ENCODE measurements around the gene RSRC1. TPM values are rescaled to one million over a fixed set of nuclear protein-coding genes. Genes with fewer than 3 reads are reported as not detected.
"Not testable (repeated sequence)": the region's sequence is repeated elsewhere in the genome, so short reads cannot be mapped to it uniquely, and the experiment has no call there.

RSRC1 gene
- total RNA-seq, 1 donor from 2014 or later = 80.5 TPM

GRCh38 chr3:158407844-158408517 lies 298.1 kb downstream of the RSRC1 start:
- Mint-ChIP-seq H3K27me3 (ENCODE audit: insufficient read depth, low read depth) (no peaks in the 10 kb centered on the region), H3K4me1 (no peaks in the 10 kb centered on the region), H3K4me3 (no peak overlapping the region), H3K36me3 (no peaks in the 10 kb centered on the region), H3K27ac (no peak overlapping the region), H3K9me3 (no peaks in the 10 kb centered on the region)
- H3K4me2 ChIP-seq = no peak overlapping the region
- H2AFZ ChIP-seq (replicated peaks) = no peak overlapping the region
- H3K79me2 ChIP-seq (ENCODE audit: low read depth) = no peaks in the 10 kb centered on the region
- H3K36me3 ChIP-seq = no peaks in the 10 kb centered on the region
- H3K4me1 ChIP-seq = peaks cover 10% of the 10 kb centered on the region
- H3K27ac ChIP-seq = no peak overlapping the region
- no peak for DNase-seq (ENCODE audit: low spot score)
- no peaks in the 10 kb centered on the region for H3F3A ChIP-seq (ENCODE audit: low read depth)
- no peaks in the 10 kb centered on the region for H3K9me3 ChIP-seq (ENCODE audit: low read depth)
- TF ChIP-seq CTCF (IDR thresholded peaks at IDR 0.05) = no peak
- TF ChIP-seq EZH2phosphoT487 (IDR thresholded peaks at IDR 0.05) = no peak
- TF ChIP-seq EZH2 (IDR thresholded peaks at IDR 0.05) = no peak
- H3K4me3 ChIP-seq = no peak overlapping the region
- no peak overlapping the region for H3K9ac ChIP-seq
- peaks cover 4% of the 10 kb centered on the region for H4K20me1 ChIP-seq (ENCODE audit: low read depth)
- no peaks in the 10 kb centered on the region for H3K27me3 ChIP-seq

DNA sequence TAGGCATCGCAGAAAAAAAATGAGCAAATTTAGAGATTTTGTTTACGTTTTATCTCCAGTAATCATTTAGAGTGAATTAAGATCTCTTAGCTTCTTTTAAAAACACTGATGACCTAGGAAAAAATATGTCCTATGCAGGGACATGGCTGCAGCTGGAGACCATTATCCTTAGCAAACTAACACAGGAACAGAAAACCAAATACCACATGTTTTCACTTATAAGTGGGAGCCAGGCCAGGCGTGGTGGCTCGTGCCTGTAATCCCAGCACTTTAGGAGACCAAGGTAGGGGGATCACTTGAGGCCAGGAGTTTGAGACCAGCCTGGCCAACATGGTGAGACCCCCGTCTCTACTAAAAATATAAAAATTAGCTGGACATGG lies 298.6 kb downstream of the RSRC1 start:
- H3K4me2 ChIP-seq; H3K79me2 ChIP-seq (ENCODE audit: low read depth); H3K27me3 ChIP-seq; DNase-seq (ENCODE audit: low spot score); H3K9me3 ChIP-seq (ENCODE audit: low read depth); H3K27ac Mint-ChIP-seq; H2AFZ ChIP-seq (replicated peaks); H4K20me1 ChIP-seq (ENCODE audit: low read depth); H3K9me3 Mint-ChIP-seq; H3K27ac ChIP-seq; H3K36me3 ChIP-seq; H3K27me3 Mint-ChIP-seq (ENCODE audit: insufficient read depth, low read depth); H3K4me1 ChIP-seq; H3K4me3 Mint-ChIP-seq; H3K4me1 Mint-ChIP-seq; H3K4me3 ChIP-seq; H3F3A ChIP-seq (ENCODE audit: low read depth); H3K36me3 Mint-ChIP-seq; H3K9ac ChIP-seq: not testable (repeated sequence)

GRCh38 chr3:158418035-158418434 lies 308.1 kb downstream of the RSRC1 start:
- Histone ChIP-seq H4K20me1 (ENCODE audit: low read depth) (no peaks in the 10 kb centered on the region), H3K27me3 (no peaks in the 10 kb centered on the region), H3K9me3 (ENCODE audit: low read depth) (no peaks in the 10 kb centered on the region), H3K9ac (no peak overlapping the region), H3K79me2 (ENCODE audit: low read depth) (no peaks in the 10 kb centered on the region), H3K27ac (no peak overlapping the region), H3F3A (ENCODE audit: low read depth) (no peaks in the 10 kb centered on the region), H3K4me1 (no peaks in the 10 kb centered on the region), H3K4me3 (no peak overlapping the region), H3K4me2 (no peak overlapping the region), H3K36me3 (no peaks in the 10 kb centered on the region), H2AFZ (replicated peaks) (no peak overlapping the region)
- Mint-ChIP-seq H3K36me3 (no peaks in the 10 kb centered on the region), H3K4me1 (no peaks in the 10 kb centered on the region), H3K4me3 (no peak overlapping the region), H3K27me3 (ENCODE audit: insufficient read depth, low read depth) (no peaks in the 10 kb centered on the region), H3K27ac (no peak overlapping the region), H3K9me3 (no peaks in the 10 kb centered on the region)
- no peak for DNase-seq (ENCODE audit: low spot score)
- no peak for TF ChIP-seq CTCF (IDR thresholded peaks at IDR 0.05)
- no peak for TF ChIP-seq EZH2phosphoT487 (IDR thresholded peaks at IDR 0.05)

- TF ChIP-seq EZH2phosphoT487 (IDR thresholded peaks at IDR 0.05) (no peak), CTCF (IDR thresholded peaks at IDR 0.05) (no peak), EZH2 (IDR thresholded peaks at IDR 0.05) (no peak)
- no peaks in the 10 kb centered on the region for H3K4me1 Mint-ChIP-seq
- Histone ChIP-seq H3K27ac (no peak overlapping the region), H3K4me2 (no peak overlapping the region), H3K9ac (no peak overlapping the region), H2AFZ (replicated peaks) (no peak overlapping the region), H3K79me2 (ENCODE audit: low read depth) (no peaks in the 10 kb centered on the region), H4K20me1 (ENCODE audit: low read depth) (no peaks in the 10 kb centered on the region), H3K9me3 (ENCODE audit: low read depth) (no peaks in the 10 kb centered on the region), H3K4me3 (no peak overlapping the region), H3K27me3 (no peaks in the 10 kb centered on the region), H3K4me1 (no peaks in the 10 kb centered on the region), H3F3A (ENCODE audit: low read depth) (no peaks in the 10 kb centered on the region), H3K36me3 (no peaks in the 10 kb centered on the region)
- DNase-seq (ENCODE audit: low spot score) = no peak
- no peak overlapping the region for H3K27ac Mint-ChIP-seq
- no peak overlapping the region for H3K4me3 Mint-ChIP-seq
- no peaks in the 10 kb centered on the region for H3K9me3 Mint-ChIP-seq
- no peaks in the 10 kb centered on the region for H3K27me3 Mint-ChIP-seq (ENCODE audit: insufficient read depth, low read depth)
- H3K36me3 Mint-ChIP-seq = no peaks in the 10 kb centered on the region
Observed at GRCh38 chr3:158419820-158420653, 310.1 kb downstream of the RSRC1 start.

Data from neural progenitor cell (in vitro differentiated cells).